GM19467 (cell line): ENCODE measurements around the gene ERAS.
"Not testable (repeated sequence)": the region's sequence is repeated elsewhere in the genome, so short reads cannot be mapped to it uniquely, and the experiment has no call there.

ENCODE experiments used
- ATAC-seq: cut with Tn5 transposase; IDR thresholded peaks from one replicate; pipeline ENCODE4 v1.9.1; 2021; ENCODE audit warnings: mild to moderate bottlenecking, moderate library complexity; ENCODE audit not compliant: unreplicated experiment

Gene ERAS

GRCh38 chrX:48831136-48831908, 5.0 kb downstream of the ERAS start:
- no peak for ATAC-seq

GRCh38 chrX:48831909-48832291, 5.6 kb downstream of the ERAS start:
- no peak for ATAC-seq

GRCh38 chrX:48833542-48834138, 7.3 kb downstream of the ERAS start:
- ATAC-seq: no peak

- ATAC-seq: no peak
Observed at GRCh38 chrX:48834383-48834709, 8.0 kb downstream of the ERAS start.

GRCh38 chrX:48835524-48836329, 9.4 kb downstream of the ERAS start, which contains the start of gene PCSK1N:
Gene PCSK1N, minus strand, starts transcription at chrX:48835610. Its CDS starts 78 bp downstream, at chrX:48835532.
- ATAC-seq: no peak

- ATAC-seq: no peak
Observed at GRCh38 chrX:48839686-48840085, 13.4 kb downstream of the ERAS start.

- ATAC-seq: no peak
Observed at GRCh38 chrX:48848847-48849246, 22.5 kb downstream of the ERAS start.

GRCh38 chrX:48852857-48853256, 26.5 kb downstream of the ERAS start:
- no peak for ATAC-seq

- not testable (repeated sequence) for ATAC-seq
Observed at GRCh38 chrX:48853494-48853893, 27.2 kb downstream of the ERAS start.

GRCh38 chrX:48854121-48854804, 27.9 kb downstream of the ERAS start:
- not testable (repeated sequence) for ATAC-seq

GRCh38 chrX:48854898-48855297, 28.6 kb downstream of the ERAS start:
- ATAC-seq: no peak

GRCh38 chrX:48864210-48864609, 37.9 kb downstream of the ERAS start:
- ATAC-seq: no peak

GRCh38 chrX:48872017-48872416, 45.7 kb downstream of the ERAS start:
- ATAC-seq: not testable (repeated sequence)

GRCh38 chrX:48876944-48877343, 50.6 kb downstream of the ERAS start:
- ATAC-seq: not testable (repeated sequence)
